ENCODE results near the gene AKR1B15.

AKR1B15 gene

GRCh38 chr7:134618756-134619530 lies 70.0 kb downstream of the AKR1B15 start:
- DNase-seq = peak; percentile 78

DNA sequence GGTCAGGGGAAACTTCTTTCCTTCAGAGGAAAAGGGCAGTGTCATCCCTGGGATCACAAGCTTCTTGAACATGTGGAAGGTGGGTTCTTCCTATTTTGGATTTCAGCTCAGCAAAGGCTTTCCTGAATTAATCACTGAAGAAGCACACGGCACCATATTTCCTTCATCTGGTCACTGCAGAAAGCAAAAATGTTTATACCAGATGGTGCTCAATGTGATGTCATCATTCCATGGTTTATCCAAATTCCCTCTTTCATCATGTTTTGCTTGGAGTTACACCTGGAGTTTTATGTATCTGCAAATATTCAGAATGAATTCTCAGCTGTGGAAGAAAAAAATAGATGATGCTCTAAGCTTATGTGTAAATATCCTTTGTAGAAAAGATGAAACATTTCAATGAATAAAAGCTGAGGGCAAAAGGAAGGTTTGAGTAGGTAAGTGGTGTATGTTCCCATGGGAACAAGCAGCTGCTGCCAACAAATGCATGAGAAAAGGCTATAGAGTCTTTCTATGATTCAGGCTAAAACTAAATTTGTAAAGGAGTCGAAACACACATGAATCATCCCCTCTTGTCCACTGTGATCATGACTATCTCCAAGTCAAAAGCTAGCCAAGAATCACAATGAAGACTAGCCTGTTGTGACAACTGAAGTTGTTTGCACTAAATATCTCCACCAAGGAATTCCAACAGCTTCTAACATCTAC lies 70.9 kb downstream of the AKR1B15 start:
- peak; percentile 96 for DNase-seq

GRCh38 chr7:134622303-134622995 lies 73.5 kb downstream of the AKR1B15 start:
- no peak for DNase-seq

GRCh38 chr7:134623193-134623592 lies 74.3 kb downstream of the AKR1B15 start:
- no peak for DNase-seq

DNA sequence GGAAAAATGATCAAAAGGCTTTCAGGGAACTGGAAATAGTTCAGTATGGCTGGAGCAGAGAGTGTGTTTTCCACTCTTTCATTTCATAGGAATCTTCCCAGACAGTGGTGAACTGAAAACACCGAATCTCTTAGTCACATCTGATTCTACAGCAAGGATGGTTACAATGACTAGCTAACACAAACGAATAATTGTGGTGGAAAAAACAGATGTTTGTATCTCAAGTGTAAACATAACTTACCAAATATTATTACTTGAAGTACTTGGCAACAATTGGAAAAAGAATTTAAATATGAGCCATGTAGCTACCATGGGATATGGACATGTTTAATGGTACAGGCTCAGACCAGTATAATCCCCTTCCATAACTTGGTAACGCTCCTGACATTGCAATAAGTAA lies 76.6 kb downstream of the AKR1B15 start:
- peak; percentile 80 for DNase-seq

DNA sequence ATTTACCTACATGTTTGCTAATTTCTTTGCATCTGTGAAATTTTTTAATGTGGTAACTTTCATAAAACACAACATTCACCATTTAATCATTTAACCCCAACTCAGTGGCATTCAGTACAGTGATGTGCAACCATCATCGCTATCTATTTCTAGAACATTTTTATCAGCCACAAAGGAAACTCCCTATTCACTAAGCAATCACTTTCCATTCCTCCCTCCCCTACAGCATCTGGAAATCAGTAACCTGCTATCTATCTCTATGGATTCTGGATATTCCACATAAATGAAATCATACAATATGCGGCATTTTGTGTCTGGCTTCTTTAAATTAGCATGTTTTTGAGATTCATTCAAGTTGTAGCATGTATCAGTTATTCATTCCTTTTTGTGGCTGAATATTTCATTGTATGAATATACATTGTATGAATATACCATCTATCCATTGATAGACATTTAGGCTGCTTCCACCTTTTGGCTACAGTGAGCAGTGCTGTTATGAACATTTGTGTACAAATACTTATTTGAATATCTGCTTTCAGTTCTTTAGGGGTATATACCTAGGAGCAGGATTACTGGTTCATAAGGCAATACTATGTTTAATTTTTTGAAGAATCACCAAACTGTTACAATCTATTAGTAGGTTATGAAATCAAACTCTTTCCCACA lies 78.3 kb downstream of the AKR1B15 start:
- DNase-seq = no peak

- no peak for DNase-seq
Observed at GRCh38 chr7:134627775-134628153, 78.9 kb downstream of the AKR1B15 start.

DNA sequence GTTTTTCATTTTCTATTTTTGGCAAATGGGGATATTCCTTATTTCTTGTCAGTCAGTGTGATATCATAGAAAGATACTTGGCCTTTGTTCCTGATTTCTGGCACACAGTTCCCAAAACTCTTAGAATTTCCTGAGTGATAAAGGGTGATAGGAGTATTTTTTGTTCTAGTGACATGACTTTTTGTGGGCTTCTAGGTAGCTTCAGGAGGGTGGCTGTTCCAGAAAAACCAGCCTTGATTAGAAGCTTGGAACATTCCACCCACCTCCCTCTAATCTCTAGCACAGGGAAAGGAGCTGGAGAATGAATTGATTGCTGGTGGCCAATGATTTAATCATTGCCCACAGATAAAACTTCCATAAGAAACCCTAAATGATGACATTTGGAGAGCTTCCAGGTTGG lies 80.5 kb downstream of the AKR1B15 start:
- no peak for DNase-seq
